MCF 10A (cell line): ENCODE measurements around the gene POU5F2. TPM values are rescaled to one million over a fixed set of nuclear protein-coding genes. Genes with fewer than 3 reads are reported as not detected.

Source experiments
- BruUV-seq: library from RNA; stranded (reverse); fragments of 400-500 nt; replicated peaks from 2 replicates; lab custom pipeline; 2021; lab: Mats Ljungman, UMichigan
- CTCF ChIA-PET: fragments of 300-600 bp; sonication (Branson Sonifier 250); formaldehyde crosslinking; extraction: SDS; loops from one replicate; lab custom pipeline; 2021; ENCODE audit warnings: antibody characterized with exemption, inconsistent platforms; lab: Yijun Ruan, JAX
- POLR2A ChIA-PET: fragments of 300-600, 350-650 bp; sonication (Branson Sonifier 250); formaldehyde crosslinking; extraction: SDS; loops from one replicate; lab custom pipeline; 2020; ENCODE audit warnings: antibody characterized with exemption, inconsistent platforms; lab: Yijun Ruan, JAX
- DNase-seq: peaks from one replicate; pipeline ENCODE4 v3.0.0-alpha.2; 2018; ENCODE audit not compliant: unreplicated experiment
- H3K27ac Mint-ChIP-seq: one replicate; pipeline ENCODE4 v1.8.0; 2022; ENCODE audit warnings: mild to moderate bottlenecking, low read depth, mixed read lengths; ENCODE audit not compliant: unreplicated experiment
- H3K27me3 Mint-ChIP-seq: one replicate; pipeline ENCODE4 v1.8.0; 2022; ENCODE audit warnings: mixed read lengths; ENCODE audit not compliant: insufficient read depth, unreplicated experiment
- H3K36me3 Mint-ChIP-seq: one replicate; pipeline ENCODE4 v1.8.0; 2022; ENCODE audit warnings: mild to moderate bottlenecking, moderate library complexity, mixed read lengths; ENCODE audit not compliant: insufficient read depth, unreplicated experiment
- H3K4me1 Mint-ChIP-seq: one replicate; pipeline ENCODE4 v1.8.0; 2022; ENCODE audit warnings: mixed read lengths; ENCODE audit not compliant: insufficient read depth, unreplicated experiment
- H3K4me3 Mint-ChIP-seq: one replicate; pipeline ENCODE4 v1.8.0; 2022; ENCODE audit warnings: mild to moderate bottlenecking, moderate library complexity, mixed read lengths; ENCODE audit not compliant: unreplicated experiment
- H3K9me3 Mint-ChIP-seq: one replicate; pipeline ENCODE4 v1.8.0; 2022; ENCODE audit warnings: mixed read lengths; ENCODE audit not compliant: unreplicated experiment
- intact Hi-C: fragments of 100-400 bp; cut with micrococcal nuclease; formaldehyde crosslinking; loops from 2 replicates; pipeline ENCODE4 v1.14.1; 2022
- total RNA-seq: library from RNA; stranded (reverse); gene quantifications from 2 replicates; pipeline ENCODE4 v1.2.3, GENCODE V29; 2022
- TF ChIP-seq, protein P1 (sequence below): fragments of 200-600 bp; IDR thresholded peaks from one replicate; pipeline ENCODE4 v1.8.0; 2022; ENCODE audit warnings: antibody characterized with exemption, mild to moderate bottlenecking; ENCODE audit not compliant: unreplicated experiment

POU5F2 gene
- total RNA-seq, 1 experiment from 2014 or later: 0.72 TPM

DNA sequence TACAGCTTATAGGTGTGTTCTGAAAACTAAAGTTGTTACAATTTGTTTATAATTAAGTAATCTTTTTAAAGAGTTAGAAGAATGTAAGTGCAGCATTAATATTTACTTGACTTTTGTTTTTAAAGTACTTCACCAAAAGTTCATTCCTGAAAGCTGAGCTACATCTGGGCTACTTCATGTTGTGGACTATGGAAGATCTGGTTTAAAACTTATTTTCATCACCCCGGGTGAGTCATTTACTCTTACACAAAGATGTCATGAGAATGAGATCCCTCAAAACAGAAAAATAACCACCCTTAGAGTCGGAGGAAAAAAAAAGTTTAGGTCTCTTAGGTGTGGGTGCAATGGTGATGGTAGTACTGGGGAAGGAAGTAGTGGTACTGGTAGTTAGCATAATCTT lies 5.1 kb downstream of the POU5F2 start:
- TF ChIP-seq, protein P1, sequence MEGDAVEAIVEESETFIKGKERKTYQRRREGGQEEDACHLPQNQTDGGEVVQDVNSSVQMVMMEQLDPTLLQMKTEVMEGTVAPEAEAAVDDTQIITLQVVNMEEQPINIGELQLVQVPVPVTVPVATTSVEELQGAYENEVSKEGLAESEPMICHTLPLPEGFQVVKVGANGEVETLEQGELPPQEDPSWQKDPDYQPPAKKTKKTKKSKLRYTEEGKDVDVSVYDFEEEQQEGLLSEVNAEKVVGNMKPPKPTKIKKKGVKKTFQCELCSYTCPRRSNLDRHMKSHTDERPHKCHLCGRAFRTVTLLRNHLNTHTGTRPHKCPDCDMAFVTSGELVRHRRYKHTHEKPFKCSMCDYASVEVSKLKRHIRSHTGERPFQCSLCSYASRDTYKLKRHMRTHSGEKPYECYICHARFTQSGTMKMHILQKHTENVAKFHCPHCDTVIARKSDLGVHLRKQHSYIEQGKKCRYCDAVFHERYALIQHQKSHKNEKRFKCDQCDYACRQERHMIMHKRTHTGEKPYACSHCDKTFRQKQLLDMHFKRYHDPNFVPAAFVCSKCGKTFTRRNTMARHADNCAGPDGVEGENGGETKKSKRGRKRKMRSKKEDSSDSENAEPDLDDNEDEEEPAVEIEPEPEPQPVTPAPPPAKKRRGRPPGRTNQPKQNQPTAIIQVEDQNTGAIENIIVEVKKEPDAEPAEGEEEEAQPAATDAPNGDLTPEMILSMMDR: no peak
- intact Hi-C loops: no loop called here
- ChIA-PET CTCF (interaction anchor here (0.6 to 0.7 kb wide), 2 partner anchors 17 to 724 kb away, joined by 3 read pairs; no protein-coding TSS in a partner anchor), POLR2A (interaction anchor here (0.7 to 1.5 kb wide), 2 partner anchors 9 to 17 kb away, joined by 3 read pairs; no protein-coding TSS in a partner anchor)
- Mint-ChIP-seq H3K36me3 (peaks cover 6% of the 10 kb centered on the region), H3K4me3 (no peak overlapping the region), H3K27me3 (no peaks in the 10 kb centered on the region), H3K27ac (no peak overlapping the region), H3K9me3 (no peaks in the 10 kb centered on the region), H3K4me1 (no peaks in the 10 kb centered on the region)
- DNase-seq: no peak
- BruUV-seq: no TSS peak

DNA sequence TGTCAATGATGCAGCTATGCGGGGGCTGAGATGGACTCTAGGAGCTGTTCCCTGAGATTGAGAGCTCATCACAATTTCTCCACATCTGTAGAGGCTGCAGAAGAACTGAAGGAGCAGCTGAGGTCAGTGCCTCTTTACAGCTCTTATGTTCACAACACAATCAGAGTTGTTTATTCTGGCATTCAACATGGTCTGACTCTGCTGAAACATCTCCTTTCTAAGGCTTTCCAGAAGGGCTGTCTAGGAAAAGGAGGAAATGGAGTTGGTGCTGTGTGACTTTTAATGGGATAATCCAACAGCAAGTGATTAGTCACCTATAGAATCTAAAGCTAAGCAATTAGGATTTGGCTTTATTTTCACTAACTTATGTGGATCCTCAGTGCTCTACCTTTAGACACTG lies 6.0 kb downstream of the POU5F2 start:
- Mint-ChIP-seq H3K27ac (no peak overlapping the region), H3K9me3 (no peaks in the 10 kb centered on the region), H3K36me3 (peaks cover 6% of the 10 kb centered on the region), H3K27me3 (no peaks in the 10 kb centered on the region), H3K4me3 (no peak overlapping the region), H3K4me1 (no peaks in the 10 kb centered on the region)
- ChIA-PET POLR2A (interaction anchor here (1.5 kb wide), 1 partner anchor 8 kb away, joined by 3 read pairs; no protein-coding TSS in a partner anchor), CTCF (interaction anchor here (0.7 kb wide), 1 partner anchor 16 kb away, joined by 3 read pairs; no protein-coding TSS in a partner anchor)
- DNase-seq: peak; percentile 10
- intact Hi-C loops: no loop called here
- TF ChIP-seq, protein P1: no peak
- BruUV-seq: no TSS peak

DNA sequence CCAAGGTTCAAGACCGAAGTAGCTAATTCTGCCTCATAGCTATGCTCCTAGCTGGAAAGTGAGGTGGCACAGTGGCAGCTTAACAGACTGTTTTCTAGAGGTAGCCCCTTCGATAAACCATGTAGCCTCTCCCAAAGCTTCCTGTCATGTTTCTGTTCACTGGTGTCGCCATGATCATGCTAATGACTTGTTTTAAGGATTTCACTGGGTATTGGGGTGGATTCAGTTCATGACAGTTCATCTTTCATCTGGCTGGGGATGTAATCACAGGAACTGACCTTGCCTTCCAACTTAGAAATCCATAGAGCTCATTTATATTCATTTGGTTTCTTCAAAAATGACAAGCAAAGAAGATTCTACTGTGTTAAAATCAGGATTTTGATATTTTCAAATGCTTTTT lies 9.4 kb downstream of the POU5F2 start:
- H3K36me3 Mint-ChIP-seq: no peaks in the 10 kb centered on the region
- POLR2A ChIA-PET: no interaction called here
- BruUV-seq: no TSS peak
- no peaks in the 10 kb centered on the region for H3K4me1 Mint-ChIP-seq
- no peak overlapping the region for H3K4me3 Mint-ChIP-seq
- TF ChIP-seq, protein P1: no peak
- H3K9me3 Mint-ChIP-seq: no peaks in the 10 kb centered on the region
- intact Hi-C loops: no loop called here
- CTCF ChIA-PET: no interaction called here
- no peak overlapping the region for H3K27ac Mint-ChIP-seq
- no peak for DNase-seq
- no peaks in the 10 kb centered on the region for H3K27me3 Mint-ChIP-seq

DNA sequence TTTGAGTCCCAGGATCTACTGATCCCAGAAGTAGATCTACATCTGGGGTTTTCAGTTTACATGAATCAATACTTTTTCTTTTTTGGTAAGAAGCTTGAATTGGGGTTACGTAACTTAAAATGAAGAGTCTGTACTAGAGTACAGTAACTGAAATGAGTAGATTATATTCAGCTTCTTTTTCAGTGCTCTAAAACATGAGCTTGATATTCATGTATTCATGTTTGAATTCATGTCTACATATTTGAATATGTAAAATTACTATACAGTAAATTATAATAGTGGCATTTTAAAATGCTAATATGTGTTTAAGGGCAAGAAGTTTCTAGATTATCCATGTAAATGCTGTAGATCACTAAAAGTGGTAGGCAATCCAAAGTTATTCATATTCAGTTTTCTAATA lies 14.8 kb downstream of the POU5F2 start:
- Mint-ChIP-seq H3K27me3 (no peaks in the 10 kb centered on the region), H3K4me3 (no peak overlapping the region), H3K36me3 (no peaks in the 10 kb centered on the region), H3K9me3 (no peaks in the 10 kb centered on the region), H3K4me1 (no peaks in the 10 kb centered on the region), H3K27ac (no peak overlapping the region)
- DNase-seq: no peak
- POLR2A ChIA-PET: interaction anchor here (0.9 kb wide), 1 partner anchor 9 kb away, joined by 3 read pairs; no protein-coding TSS in a partner anchor
- BruUV-seq: no TSS peak
- TF ChIP-seq, protein P1: no peak
- intact Hi-C loops: no loop called here
- CTCF ChIA-PET: interaction anchor here (0.5 kb wide), 1 partner anchor 207 kb away, joined by 3 read pairs; no protein-coding TSS in a partner anchor
